Endothelial cell of umbilical vein (primary cell): ENCODE data around the gene RASL10B. TPM values are rescaled to one million over a fixed set of nuclear protein-coding genes. Genes with fewer than 3 reads are reported as not detected.
A peak's percentile ranks its signal among the peaks of the same experiment; 100 is the strongest.

Source experiments
- BruUV-seq: library from RNA; stranded (reverse); fragments of 400-500 nt; replicated peaks from 2 replicates; lab custom pipeline; 2021; lab: Mats Ljungman, UMichigan
- CTCF ChIA-PET: fragments of 300-600, 350-600 bp; sonication (Branson Sonifier 250); formaldehyde crosslinking; loops from one replicate; lab custom pipeline; 2021; ENCODE audit warnings: antibody characterized with exemption, inconsistent platforms; lab: Charles Lee
- POLR2A ChIA-PET: fragments of 300-600, 350-600 bp; sonication (Branson Sonifier 250); formaldehyde crosslinking; loops from one replicate; lab custom pipeline; 2021; ENCODE audit warnings: antibody characterized with exemption, inconsistent platforms; lab: Charles Lee
- DNase-seq: peaks from one replicate; pipeline ENCODE4 v3.0.0-alpha.2; 2011; ENCODE audit warnings: low read depth, low spot score
- FAIRE-seq: peaks from 2 replicates; lab custom pipeline; 2011; peaks lifted over from hg19 to GRCh38; lab: Jason Lieb, UNC
- H2AFZ ChIP-seq: 2 replicates; pipeline ENCODE4 v1.6.0; 2012; ENCODE audit warnings: low read depth, low read length, control low read depth, inconsistent platforms
- H3K27ac ChIP-seq: 2 replicates; pipeline ENCODE4 v1.5.1; 2011; ENCODE audit warnings: low read depth, mild to moderate bottlenecking, control low read depth, low read length, moderate library complexity; ENCODE audit not compliant: insufficient read depth
- H3K27me3 ChIP-seq, 2 experiments: 2 replicates each; pipeline versions ENCODE4 v1.6.0 to v1.6.1; 2011; ENCODE audit warnings: low read length in 2 of 2, mixed read lengths in 1 of 2; ENCODE audit not compliant: control insufficient read depth in 2 of 2, insufficient read depth in 2 of 2
- H3K36me3 ChIP-seq, 2 experiments: 2 replicates in 1 of 2; 3 replicates in 1 of 2; pipeline ENCODE4 v1.5.1; 2011; ENCODE audit warnings: low read length in 2 of 2, mild to moderate bottlenecking in 1 of 2, moderate library complexity in 1 of 2; ENCODE audit not compliant: control insufficient read depth in 2 of 2, insufficient read depth in 2 of 2; ENCODE audit errors: extremely low read depth in 1 of 2
- H3K4me1 ChIP-seq: 3 replicates; pipeline ENCODE4 v1.5.1; 2011; ENCODE audit warnings: mild to moderate bottlenecking, low read length; ENCODE audit not compliant: control insufficient read depth, insufficient read depth; ENCODE audit errors: extremely low read depth
- H3K4me2 ChIP-seq: 2 replicates; pipeline ENCODE4 v1.6.1; 2011; ENCODE audit warnings: low read length, control low read depth, mixed read lengths; ENCODE audit not compliant: insufficient read depth
- H3K4me3 ChIP-seq, 3 experiments: fragments of 200-600 bp in 1 of 3; sonication (generic), shearing (Covaris generic) in 1 of 3; replicated peaks in 1 of 3; 2 replicates each; pipeline ENCODE4 v1.5.1; 2011 to 2016; ENCODE audit warnings: control low read depth in 3 of 3, low read length in 3 of 3, mild to moderate bottlenecking in 2 of 3, inconsistent platforms in 1 of 3, low read depth in 1 of 3, moderate library complexity in 1 of 3; ENCODE audit not compliant: insufficient read depth in 1 of 3
- H3K79me2 ChIP-seq: 2 replicates; pipeline ENCODE4 v1.6.0; 2012; ENCODE audit warnings: low read length, inconsistent platforms; ENCODE audit not compliant: control insufficient read depth, insufficient read depth
- H3K9ac ChIP-seq: replicated peaks from 2 replicates; pipeline ENCODE3; 2011; ENCODE audit warnings: low read length, control low read depth; ENCODE audit not compliant: insufficient read depth; ENCODE audit errors: extremely low read depth
- H3K9me1 ChIP-seq: replicated peaks from 3 replicates; pipeline ENCODE4 v1.6.0; 2011; ENCODE audit warnings: mild to moderate bottlenecking, low read length; ENCODE audit not compliant: control insufficient read depth, insufficient read depth; ENCODE audit errors: extremely low read depth
- H3K9me3 ChIP-seq: replicated peaks from 2 replicates; pipeline ENCODE4 v1.5.1; 2012; ENCODE audit warnings: low read length, inconsistent platforms; ENCODE audit not compliant: control insufficient read depth, insufficient read depth
- H4K20me1 ChIP-seq: replicated peaks from 2 replicates; pipeline ENCODE3; 2011; ENCODE audit warnings: mild to moderate bottlenecking, low read length; ENCODE audit not compliant: control insufficient read depth, insufficient read depth; ENCODE audit errors: extremely low read depth
- EZH2 ChIP-seq: IDR thresholded peaks from 2 replicates; pipeline ENCODE4 v1.6.1; 2012; ENCODE audit warnings: borderline replicate concordance, low read depth, mild to moderate bottlenecking, moderate library complexity, low read length, inconsistent platforms; ENCODE audit not compliant: severe bottlenecking
- FOS ChIP-seq: IDR thresholded peaks from 2 replicates; pipeline ENCODE4 v1.6.1; 2011; ENCODE audit warnings: mild to moderate bottlenecking, low read length, moderate library complexity, borderline replicate concordance; ENCODE audit not compliant: insufficient read depth
- GATA2 ChIP-seq: IDR thresholded peaks from 2 replicates; pipeline ENCODE4 v1.7.0; 2011; ENCODE audit warnings: low read depth, mild to moderate bottlenecking, moderate library complexity, mixed read lengths, low read length; ENCODE audit not compliant: insufficient read length, insufficient read depth
- JUN ChIP-seq: IDR thresholded peaks from 2 replicates; pipeline ENCODE4 v1.6.1; 2011; ENCODE audit warnings: borderline replicate concordance, low read depth; ENCODE audit not compliant: insufficient read length, insufficient read depth
- MAX ChIP-seq: IDR thresholded peaks from 2 replicates; pipeline ENCODE4 v1.6.1; 2011; ENCODE audit not compliant: insufficient read depth, insufficient read length
- MYC ChIP-seq: IDR thresholded peaks from one replicate; pipeline ENCODE4 v1.6.1; 2011; ENCODE audit warnings: mild to moderate bottlenecking, low read depth, low read length
- POLR2A ChIP-seq: IDR thresholded peaks from 2 replicates; pipeline ENCODE4 v1.6.1; 2012; ENCODE audit warnings: low read depth, mild to moderate bottlenecking, control low read depth, low read length
- dilution Hi-C: fragments of 300-500 bp; cut with MboI; formaldehyde crosslinking; loops from one replicate; pipeline ENCODE4 v1.15.0; 2019; ENCODE audit warnings: low sequenced_read_pairs; ENCODE audit not compliant: extremely low pct_ligation_motif_present
- intact Hi-C: fragments of 100-400 bp; cut with micrococcal nuclease; formaldehyde crosslinking; loops from one replicate; pipeline ENCODE4 v1.10.0; 2022
- polyA plus RNA-seq, 4 experiments: library from polyadenylated mRNA; depleted of rRNA in 3 of 4; stranded (reverse) in 3 of 4; unstranded in 1 of 4; fragments of >200 nt; gene quantifications; 2 replicates each; pipeline versions ENCODE4 v1.2.1 to v1.2.3, GENCODE V29; 2011 to 2012; ENCODE audit warnings: missing spikeins in 1 of 4
- total RNA-seq: library from RNA; stranded (reverse); gene quantifications from 2 replicates; pipeline ENCODE4 v1.2.3, GENCODE V29; 2021
- TF ChIP-seq, protein P1 (sequence below), 2 donors: IDR thresholded peaks; 1 replicate in 1 of 2; 2 replicates in 1 of 2; pipeline ENCODE4 v1.5.1; 2011; ENCODE audit warnings: low read length in 2 of 2, mild to moderate bottlenecking in 2 of 2, moderate library complexity in 2 of 2, control low read depth in 1 of 2, inconsistent platforms in 1 of 2, low read depth in 1 of 2; ENCODE audit not compliant: insufficient read depth in 1 of 2; ENCODE audit errors: extremely low read depth in 1 of 2

Gene RASL10B
- total and polyA plus RNA-seq, 2 donors (not counting 3 experiments of a cell fraction or from before 2014, with no cell fraction given), result 0.19 to 0.71 TPM

DNA sequence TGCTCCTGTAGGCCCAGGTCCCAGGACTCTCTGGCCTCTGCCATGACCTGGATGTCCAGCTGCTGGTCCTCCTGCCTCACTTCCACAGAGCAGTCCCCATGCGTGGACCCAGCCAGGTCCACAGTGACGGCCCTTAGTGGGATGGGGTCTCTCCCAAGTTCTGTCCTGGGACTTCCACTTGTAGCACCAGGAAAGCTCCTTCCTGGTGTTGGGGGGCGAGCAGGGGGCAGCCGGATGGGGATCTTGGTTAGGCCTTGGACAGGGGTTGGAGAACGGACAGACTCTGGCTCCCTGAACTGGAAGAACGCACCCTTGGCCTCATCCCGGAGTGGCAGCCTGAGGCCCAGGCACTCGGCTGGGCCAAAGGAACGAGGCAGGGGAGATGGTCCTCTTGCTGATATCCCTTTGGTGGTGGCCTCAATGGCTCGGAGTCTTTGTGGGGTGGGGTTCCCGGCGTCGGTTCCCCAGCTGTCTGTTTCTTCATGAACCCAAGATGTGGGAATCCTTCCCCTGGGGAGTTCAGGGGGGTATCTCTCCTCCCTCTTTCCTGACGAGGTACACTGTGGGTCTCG, 14.4 kb downstream of the RASL10B start:
- CTCF ChIA-PET, result interaction anchor here (2.0 to 6.7 kb wide), 2 partner anchors 17 to 132 kb away, joined by 13 to 270 read pairs; no protein-coding TSS in a partner anchor
- DNase-seq, result no peak
- Histone ChIP-seq H3K4me1 (no peaks in the 10 kb centered on the region), H4K20me1 (no peaks in the 10 kb centered on the region), H3K4me2 (no peak overlapping the region), H3K36me3 (no peaks in the 10 kb centered on the region), H3K9me3 (no peaks in the 10 kb centered on the region), H3K79me2 (no peaks in the 10 kb centered on the region), H3K27ac (no peak overlapping the region), H3K9me1 (no peaks in the 10 kb centered on the region), H3K9ac (no peak overlapping the region), H3K4me3 (no peak overlapping the region), H3K27me3 (peaks cover 36 to 39% of the 10 kb centered on the region in 2 experiments), H2AFZ (no peak overlapping the region)
- POLR2A ChIA-PET, result interaction anchor here (0.6 kb wide), 1 partner anchor 130 kb away, joined by 4 read pairs; no protein-coding TSS in a partner anchor
- dilution Hi-C loops, result loop anchor here (25.0 kb wide), 1 partner anchor 134 kb away; no protein-coding TSS in a partner anchor
- FAIRE-seq, result no peak
- intact Hi-C loops, result no loop called here
- no TSS peak for BruUV-seq
- TF ChIP-seq EZH2, result no peak

DNA sequence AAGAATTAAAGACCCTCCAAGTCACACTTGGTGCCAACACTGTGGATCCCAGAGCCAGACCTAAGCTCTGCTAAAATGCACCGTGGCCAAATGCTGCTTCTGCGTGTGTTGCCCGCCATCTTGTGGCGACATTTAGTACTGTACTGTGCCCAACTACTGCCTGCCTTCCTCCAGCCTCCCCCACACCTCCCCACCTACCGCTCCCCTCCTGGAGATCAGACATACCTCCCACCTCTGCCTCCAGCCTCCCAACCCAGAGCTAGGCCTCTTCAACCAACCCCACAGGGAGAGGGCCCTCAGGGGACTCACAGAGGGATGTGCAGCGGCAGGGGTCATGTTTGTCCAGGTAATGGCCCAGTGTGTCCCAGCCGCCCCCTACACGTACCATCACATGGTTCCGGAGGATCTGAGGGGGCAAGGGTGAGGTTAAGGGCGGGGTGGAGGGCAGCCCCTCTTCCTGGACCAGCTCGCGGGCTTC, 16.1 kb downstream of the RASL10B start:
- ChIA-PET CTCF (interaction anchor here (0.6 to 6.7 kb wide), 59 partner anchors 9 to 1205 kb away, joined by 3 to 270 read pairs (median 5); partner anchors contain the start of genes PEX12, RASL10B, SLFN11 and TAF15), POLR2A (interaction anchor here (0.8 kb wide), 1 partner anchor 135 kb away, joined by 3 read pairs; no protein-coding TSS in a partner anchor)
- Histone ChIP-seq H3K4me3 (no peak overlapping the region), H3K4me1 (no peaks in the 10 kb centered on the region), H4K20me1 (no peaks in the 10 kb centered on the region), H3K9me3 (no peaks in the 10 kb centered on the region), H3K36me3 (no peaks in the 10 kb centered on the region), H3K9me1 (no peaks in the 10 kb centered on the region), H3K27me3 (peaks cover 25% of the 10 kb centered on the region in 2 experiments), H3K9ac (no peak overlapping the region), H3K4me2 (no peak overlapping the region), H3K27ac (no peak overlapping the region), H3K79me2 (no peaks in the 10 kb centered on the region), H2AFZ (no peak overlapping the region)
- no TSS peak for BruUV-seq
- intact Hi-C loops, result loop anchor here (1.0 kb wide), 6 partner anchors 130 to 576 kb away; no protein-coding TSS in a partner anchor
- no peak for TF ChIP-seq MYC
- TF ChIP-seq POLR2A, result no peak
- TF ChIP-seq, protein P1, sequence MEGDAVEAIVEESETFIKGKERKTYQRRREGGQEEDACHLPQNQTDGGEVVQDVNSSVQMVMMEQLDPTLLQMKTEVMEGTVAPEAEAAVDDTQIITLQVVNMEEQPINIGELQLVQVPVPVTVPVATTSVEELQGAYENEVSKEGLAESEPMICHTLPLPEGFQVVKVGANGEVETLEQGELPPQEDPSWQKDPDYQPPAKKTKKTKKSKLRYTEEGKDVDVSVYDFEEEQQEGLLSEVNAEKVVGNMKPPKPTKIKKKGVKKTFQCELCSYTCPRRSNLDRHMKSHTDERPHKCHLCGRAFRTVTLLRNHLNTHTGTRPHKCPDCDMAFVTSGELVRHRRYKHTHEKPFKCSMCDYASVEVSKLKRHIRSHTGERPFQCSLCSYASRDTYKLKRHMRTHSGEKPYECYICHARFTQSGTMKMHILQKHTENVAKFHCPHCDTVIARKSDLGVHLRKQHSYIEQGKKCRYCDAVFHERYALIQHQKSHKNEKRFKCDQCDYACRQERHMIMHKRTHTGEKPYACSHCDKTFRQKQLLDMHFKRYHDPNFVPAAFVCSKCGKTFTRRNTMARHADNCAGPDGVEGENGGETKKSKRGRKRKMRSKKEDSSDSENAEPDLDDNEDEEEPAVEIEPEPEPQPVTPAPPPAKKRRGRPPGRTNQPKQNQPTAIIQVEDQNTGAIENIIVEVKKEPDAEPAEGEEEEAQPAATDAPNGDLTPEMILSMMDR (IDR thresholded peaks at IDR 0.05; ENCODE audit: extremely low read depth in 1 of 2, insufficient read depth in 1 of 2, low read depth in 1 of 2, low read length in 2 of 2), result peak; percentile 67 to 83
- no peak for TF ChIP-seq FOS
- no peak for TF ChIP-seq JUN
- TF ChIP-seq GATA2, result no peak
- TF ChIP-seq MAX, result no peak
- FAIRE-seq (no peak), DNase-seq (peak; percentile 68)
- dilution Hi-C loops, result loop anchor here (25.0 kb wide), 1 partner anchor 135 kb away; no protein-coding TSS in a partner anchor
